VCaP (cell line): ENCODE measurements around the gene ENO4.

Experiments used
- H3K27ac ChIP-seq: fragments of 450-650 bp; 2 replicates; pipeline ENCODE4 v1.5.1; 2017
- TF ChIP-seq, protein P1 (sequence below): fragments of 450-650 bp; conservative IDR thresholded peaks from 2 replicates; pipeline ENCODE4 v1.5.1; 2017; ENCODE audit warnings: mild to moderate bottlenecking, moderate library complexity

Gene ENO4

DNA sequence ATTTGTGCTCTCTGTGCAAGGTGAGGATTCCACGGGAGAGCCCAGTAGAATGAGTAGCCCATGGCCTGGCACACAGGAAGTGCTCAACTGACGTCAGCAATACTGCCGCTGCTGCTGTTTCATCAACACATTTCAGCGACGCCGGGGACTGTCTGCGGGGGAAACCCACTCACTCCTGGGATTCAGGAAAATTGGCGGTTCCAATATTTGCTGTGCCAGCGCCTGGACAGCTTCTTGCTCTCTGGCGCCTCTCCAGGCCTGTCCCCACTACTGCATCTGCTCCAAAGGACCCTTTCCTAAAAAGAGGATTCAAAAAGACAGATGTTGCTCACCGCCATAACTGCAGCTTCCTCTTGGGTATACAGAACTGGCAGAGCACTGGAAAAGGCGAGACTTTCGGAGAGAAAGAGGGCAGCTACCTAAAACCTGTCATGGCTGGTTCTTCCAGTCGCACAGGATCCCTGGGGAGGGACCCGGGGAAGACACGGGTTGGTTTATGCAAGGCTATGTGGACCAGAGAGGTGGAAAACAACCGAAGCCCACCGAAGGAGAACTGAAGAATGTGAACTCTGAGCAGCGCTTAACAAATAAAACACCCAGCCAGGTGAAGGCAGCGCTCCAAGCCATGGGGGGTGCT is 39.7 kb upstream of the ENO4 start:
- H3K27ac ChIP-seq = no peak overlapping the region
- TF ChIP-seq, protein P1, sequence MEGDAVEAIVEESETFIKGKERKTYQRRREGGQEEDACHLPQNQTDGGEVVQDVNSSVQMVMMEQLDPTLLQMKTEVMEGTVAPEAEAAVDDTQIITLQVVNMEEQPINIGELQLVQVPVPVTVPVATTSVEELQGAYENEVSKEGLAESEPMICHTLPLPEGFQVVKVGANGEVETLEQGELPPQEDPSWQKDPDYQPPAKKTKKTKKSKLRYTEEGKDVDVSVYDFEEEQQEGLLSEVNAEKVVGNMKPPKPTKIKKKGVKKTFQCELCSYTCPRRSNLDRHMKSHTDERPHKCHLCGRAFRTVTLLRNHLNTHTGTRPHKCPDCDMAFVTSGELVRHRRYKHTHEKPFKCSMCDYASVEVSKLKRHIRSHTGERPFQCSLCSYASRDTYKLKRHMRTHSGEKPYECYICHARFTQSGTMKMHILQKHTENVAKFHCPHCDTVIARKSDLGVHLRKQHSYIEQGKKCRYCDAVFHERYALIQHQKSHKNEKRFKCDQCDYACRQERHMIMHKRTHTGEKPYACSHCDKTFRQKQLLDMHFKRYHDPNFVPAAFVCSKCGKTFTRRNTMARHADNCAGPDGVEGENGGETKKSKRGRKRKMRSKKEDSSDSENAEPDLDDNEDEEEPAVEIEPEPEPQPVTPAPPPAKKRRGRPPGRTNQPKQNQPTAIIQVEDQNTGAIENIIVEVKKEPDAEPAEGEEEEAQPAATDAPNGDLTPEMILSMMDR = peak; percentile 70

DNA sequence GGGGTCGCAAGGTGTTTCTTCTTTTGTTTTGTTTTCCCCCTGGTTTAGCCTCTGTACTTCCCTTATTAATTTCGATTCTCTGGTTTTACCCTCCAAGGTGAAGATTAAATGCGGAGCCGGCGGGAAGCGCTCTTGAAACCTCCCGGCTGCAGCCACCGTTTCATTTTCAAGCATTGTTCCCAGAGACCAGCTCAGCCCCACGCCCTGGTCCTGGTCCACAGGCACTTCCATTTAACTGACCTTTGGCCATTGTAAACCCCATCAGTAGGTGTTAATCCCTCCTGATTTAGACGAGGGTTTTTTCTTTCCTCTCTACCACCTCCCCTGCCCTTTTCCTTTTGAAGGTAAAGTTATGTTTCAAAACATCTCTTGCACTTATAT is 39.2 kb upstream of the ENO4 start:
- no peak overlapping the region for H3K27ac ChIP-seq

DNA sequence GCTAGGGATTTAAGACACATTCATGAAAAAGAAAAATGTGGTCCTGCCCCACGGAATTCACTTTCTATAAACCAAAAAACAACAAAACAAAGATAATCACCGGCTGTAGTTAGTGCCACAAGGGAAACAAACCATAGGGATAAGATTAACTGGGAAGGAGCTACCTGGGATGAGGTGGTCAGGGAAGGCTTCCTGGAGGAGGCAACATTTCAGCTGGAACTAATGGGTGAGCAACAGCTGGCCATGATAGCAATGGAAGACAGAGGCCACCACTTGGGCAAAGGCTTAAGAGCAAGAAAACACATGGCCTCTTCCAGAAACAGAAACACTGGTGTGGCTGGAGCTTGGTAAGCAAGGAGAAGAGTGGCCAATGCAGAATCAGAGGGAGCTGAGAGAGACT is 38.4 kb upstream of the ENO4 start:
- no peak overlapping the region for H3K27ac ChIP-seq
- TF ChIP-seq, protein P1 = no peak

More for the DNA sequence above, 39.2 kb upstream of the ENO4 start:
- TF ChIP-seq, protein P1 = no peak

DNA sequence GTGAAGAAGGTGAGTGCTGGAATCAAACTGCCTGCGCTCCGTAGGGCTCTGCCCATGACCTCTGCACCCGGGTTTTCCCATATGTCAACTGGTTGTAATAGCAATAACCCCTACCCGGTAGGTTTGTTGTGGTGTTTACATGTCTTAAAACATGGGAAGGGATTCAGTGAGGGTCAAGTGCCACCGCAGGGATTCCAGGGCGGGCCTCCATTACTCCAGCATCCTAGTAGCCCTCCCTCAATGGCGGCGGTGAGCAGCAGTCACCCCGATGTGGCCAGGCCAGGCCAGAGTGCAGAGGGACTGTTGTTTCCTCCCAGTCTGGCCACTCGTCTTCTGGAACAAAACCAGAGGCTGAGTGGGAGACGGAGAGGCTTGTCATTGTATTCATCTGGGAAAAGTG is 37.6 kb upstream of the ENO4 start:
- H3K27ac ChIP-seq = no peak overlapping the region
- TF ChIP-seq, protein P1 = no peak

DNA sequence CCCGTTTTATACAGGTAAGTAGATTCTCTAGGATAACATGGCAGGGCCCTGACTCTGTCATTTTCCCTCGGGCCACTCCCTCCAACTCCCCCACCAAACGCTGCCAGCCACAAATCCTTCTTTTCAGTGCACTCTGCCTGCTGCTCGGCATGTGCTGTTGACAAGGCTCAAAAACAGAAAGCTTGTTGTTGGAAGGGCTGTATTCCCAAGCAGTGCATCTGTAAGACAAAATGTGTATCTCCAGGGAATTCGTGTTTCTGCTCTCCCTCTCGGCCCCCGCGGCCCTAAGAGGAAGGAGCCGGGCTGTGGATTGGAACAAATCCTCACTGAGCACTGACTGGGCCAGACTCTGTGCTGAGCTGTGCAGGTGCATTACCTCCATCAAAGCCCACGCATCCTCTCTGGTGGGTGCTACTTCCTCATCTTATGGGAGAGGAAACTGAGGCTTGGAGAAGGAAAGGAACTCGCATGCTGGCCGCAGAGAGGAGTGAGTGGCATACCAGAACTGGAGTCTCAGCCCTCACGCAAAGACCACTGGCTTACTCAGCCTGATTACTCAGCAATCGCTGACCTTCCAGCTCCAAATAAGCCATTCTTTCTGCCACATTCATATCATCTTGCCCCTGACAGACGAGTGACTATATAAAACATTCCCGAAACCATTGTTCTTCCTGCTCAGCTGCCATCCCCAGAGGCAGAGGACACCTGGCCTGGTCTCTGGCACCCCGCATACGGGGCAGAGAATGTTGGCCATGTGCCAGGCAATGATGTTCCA is 33.5 kb upstream of the ENO4 start:
- TF ChIP-seq, protein P1 = no peak
- H3K27ac ChIP-seq = no peak overlapping the region

DNA sequence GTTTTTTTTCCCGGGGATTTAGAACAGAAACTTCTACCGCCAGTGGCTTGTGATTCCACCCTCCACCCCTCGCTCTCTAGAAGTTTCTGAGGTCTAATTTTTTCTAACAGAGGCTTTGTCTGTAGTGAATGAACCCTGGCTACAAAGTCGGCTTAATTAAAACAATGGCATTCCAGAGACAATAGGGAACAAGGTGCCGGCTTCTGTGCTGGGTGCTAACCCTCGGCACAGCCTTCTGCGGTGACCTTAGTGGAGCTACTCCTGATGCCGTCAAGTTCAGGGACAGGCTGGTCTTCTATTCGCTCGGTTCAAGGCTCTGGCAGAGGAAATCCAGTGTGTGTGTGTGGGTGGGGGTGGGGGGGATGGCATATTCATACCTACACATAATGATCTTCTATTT is 32.1 kb upstream of the ENO4 start:
- TF ChIP-seq, protein P1 = no peak
- no peak overlapping the region for H3K27ac ChIP-seq

DNA sequence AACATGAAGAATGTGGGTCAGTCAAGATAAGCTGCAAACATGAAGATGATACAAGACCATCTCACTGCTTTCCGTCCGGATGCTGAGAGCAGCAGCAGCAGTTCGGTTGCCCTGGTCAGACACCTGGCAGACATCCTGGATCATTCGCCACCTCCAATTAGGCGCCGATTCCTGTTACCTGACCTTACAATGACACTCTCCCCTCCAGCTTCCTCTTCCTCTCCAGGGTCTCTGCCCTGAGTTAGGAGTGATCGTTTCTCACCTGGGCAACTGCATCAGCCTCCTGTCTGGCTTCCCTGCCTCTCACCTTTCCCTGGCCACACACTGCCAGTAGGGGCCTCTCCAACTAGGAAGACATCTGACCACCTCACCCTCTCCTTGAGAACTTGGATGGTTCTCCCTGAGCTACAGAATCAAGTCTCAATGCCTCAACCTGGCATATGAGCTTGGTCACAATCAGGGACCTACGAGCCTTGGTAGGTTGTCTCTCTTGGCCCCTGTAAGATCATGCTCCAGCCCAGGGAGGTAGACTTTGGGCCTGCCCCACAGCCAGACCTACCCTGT is 31.4 kb upstream of the ENO4 start:
- TF ChIP-seq, protein P1 = no peak
- H3K27ac ChIP-seq = no peak overlapping the region
